Measurements from ENCODE around the gene ZC2HC1B. TPM values are rescaled to one million over a fixed set of nuclear protein-coding genes. Genes with fewer than 3 reads are reported as not detected.
A peak's percentile ranks its signal among the peaks of the same experiment; 100 is the strongest.

ZC2HC1B gene
- total RNA-seq, 3 donors from 2014 or later, result not detected

GRCh38 chr6:143982968-143983367 is 118.7 kb downstream of the ZC2HC1B start:
- intact Hi-C loops (cut with DNase I, micrococcal nuclease), result no loop called here
- H3K4me3 ChIP-seq, result no peak overlapping the region
- no peak for TF ChIP-seq CTCF (IDR thresholded peaks at IDR 0.05)
- ATAC-seq (peak; percentile 42), DNase-seq (no peak)
- H3K9me3 ChIP-seq, result no peaks in the 10 kb centered on the region
- H3K4me1 ChIP-seq (ENCODE audit: low read depth), result no peaks in the 10 kb centered on the region
- H3K36me3 ChIP-seq (ENCODE audit: low read depth), result no peaks in the 10 kb centered on the region

- Histone ChIP-seq H3K4me3 (no peak overlapping the region), H3K36me3 (ENCODE audit: low read depth) (no peaks in the 10 kb centered on the region), H3K9me3 (no peaks in the 10 kb centered on the region), H3K4me1 (ENCODE audit: low read depth) (no peaks in the 10 kb centered on the region)
- TF ChIP-seq CTCF (IDR thresholded peaks at IDR 0.05), result no peak
- peak in 1 of 3 donors; percentile 44 for DNase-seq
- ATAC-seq, result peak; percentile 84
- intact Hi-C loops (cut with DNase I, micrococcal nuclease), result no loop called here
Observed at GRCh38 chr6:143984666-143985065, 120.4 kb downstream of the ZC2HC1B start.

GRCh38 chr6:143986463-143987065 is 122.3 kb downstream of the ZC2HC1B start:
- Histone ChIP-seq H3K9me3 (no peaks in the 10 kb centered on the region), H3K36me3 (ENCODE audit: low read depth) (no peaks in the 10 kb centered on the region), H3K4me1 (ENCODE audit: low read depth) (no peaks in the 10 kb centered on the region), H3K4me3 (no peak overlapping the region)
- intact Hi-C loops (cut with DNase I, micrococcal nuclease), result no loop called here
- DNase-seq, result no peak
- TF ChIP-seq CTCF (IDR thresholded peaks at IDR 0.05), result no peak
- ATAC-seq, result no peak

Other genes with a start within 250 kb of the ZC2HC1B start
- gene PHACTR2, start 186.5 kb upstream of the ZC2HC1B start, total RNA-seq, result 10 to 100 TPM; 49.5 to 70.8 (median 53.4) TPM
- gene LTV1, start 21.1 kb upstream of the ZC2HC1B start, total RNA-seq, result 10 to 100 TPM; 11.3 to 18.0 (median 13.0) TPM
- gene PLAGL1, start 143.8 kb downstream of the ZC2HC1B start, total RNA-seq, result 10 to 100 TPM; 25.4 to 49.5 (median 46.0) TPM
- 100 to 1,000 TPM; 104 to 172 (median 140) TPM for gene SF3B5, start 231.1 kb downstream of the ZC2HC1B start, total RNA-seq